RKO (cell line): ENCODE results near the gene CLDN24.

Experiments used
- DNase-seq: peaks from one replicate; pipeline ENCODE4 v3.0.0-alpha.2; 2016; ENCODE audit warnings: low spot score

CLDN24 gene

GRCh38 chr4:183321079-183321478, 1.1 kb downstream of the CLDN24 start:
- DNase-seq, result no peak

DNA sequence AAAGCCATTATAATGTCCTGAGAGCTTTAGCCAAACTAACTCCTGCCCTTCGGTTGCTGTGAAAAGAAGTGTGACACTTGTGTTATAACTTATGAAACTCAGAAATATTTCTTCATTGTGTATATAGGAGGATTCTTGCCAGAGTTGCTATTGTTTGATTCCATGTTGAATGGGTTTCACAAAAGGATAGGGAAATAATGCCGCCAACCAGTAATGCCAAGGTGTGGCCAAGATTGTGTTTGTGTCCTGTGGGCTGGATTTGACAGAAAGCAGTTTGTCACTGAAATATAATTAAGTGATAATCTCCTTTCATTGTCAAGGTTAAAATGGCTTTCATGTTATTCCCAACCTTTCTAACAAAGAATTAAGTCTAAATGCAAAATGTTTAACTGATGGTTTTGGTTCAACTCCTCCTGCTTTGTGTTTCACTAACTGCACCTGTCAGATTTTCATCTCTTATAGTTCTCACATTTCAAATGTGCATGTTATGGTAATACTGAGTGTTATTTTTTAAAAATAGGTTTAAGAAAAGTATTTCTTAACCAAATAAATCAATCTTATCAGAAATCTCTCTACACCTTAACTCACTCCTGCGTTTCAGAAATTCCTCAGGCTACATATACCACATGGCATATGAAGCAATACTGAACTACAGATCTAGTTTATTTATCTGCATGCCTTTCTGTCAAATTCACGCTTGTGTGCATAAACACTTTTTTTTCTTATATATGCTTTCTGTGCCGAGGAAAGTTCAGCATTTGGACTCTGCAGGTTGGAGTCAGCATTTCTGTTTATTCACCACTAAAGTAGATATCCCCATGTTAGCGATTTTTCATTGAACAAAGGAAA, 1.8 kb downstream of the CLDN24 start, which contains the start of gene CLDN22:
CLDN22 (minus strand) TSS at position 66 of the 849 bp plus-strand sequence; CDS start at position 8, 58 bp downstream.
- no peak for DNase-seq

GRCh38 chr4:183318656-183319055, 3.6 kb downstream of the CLDN24 start:
- DNase-seq, result no peak

GRCh38 chr4:183314806-183315205, 7.4 kb downstream of the CLDN24 start:
- no peak for DNase-seq

DNA sequence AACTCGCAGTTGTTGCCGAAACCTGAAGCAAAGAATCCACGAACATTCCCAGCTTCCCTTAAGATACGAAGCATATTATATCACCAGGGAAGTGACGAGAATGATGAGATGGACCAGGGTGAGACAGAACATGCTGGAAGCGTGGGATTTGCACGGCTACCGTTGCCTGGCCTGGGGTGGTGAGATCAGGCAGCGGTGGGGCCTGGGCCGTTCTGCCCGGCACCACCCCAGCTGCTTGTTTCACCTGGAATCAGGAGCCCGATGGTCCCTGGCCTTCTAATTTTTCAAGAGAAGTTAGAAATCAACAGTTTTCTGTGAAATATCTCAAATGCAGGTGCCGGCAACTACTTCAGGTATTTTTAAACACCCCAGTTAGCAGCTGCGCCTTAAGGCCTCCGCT, 7.9 kb downstream of the CLDN24 start:
- DNase-seq, result no peak

DNA sequence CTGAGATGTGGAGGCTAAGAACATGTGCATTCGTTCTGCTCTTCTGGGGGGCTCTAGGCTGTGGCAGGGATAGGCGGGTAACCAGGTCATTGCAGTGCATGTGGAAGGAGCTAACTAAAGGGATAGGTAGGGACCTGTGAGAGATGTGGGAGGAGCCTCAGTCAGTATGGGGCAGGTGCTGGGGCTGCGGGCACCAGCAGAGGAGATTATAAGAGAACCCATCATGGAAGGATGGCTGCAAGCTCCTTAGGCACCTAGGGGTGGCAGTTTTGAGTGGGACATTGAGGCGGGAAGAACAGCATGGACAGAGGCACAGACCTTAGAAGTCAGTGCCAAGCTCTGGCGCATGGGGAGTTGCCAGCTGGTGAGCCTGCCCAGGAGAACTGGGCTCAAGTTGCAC, 9.4 kb downstream of the CLDN24 start:
- no peak for DNase-seq

- DNase-seq, result no peak
Observed at GRCh38 chr4:183306811-183307210, 15.4 kb downstream of the CLDN24 start.

DNA sequence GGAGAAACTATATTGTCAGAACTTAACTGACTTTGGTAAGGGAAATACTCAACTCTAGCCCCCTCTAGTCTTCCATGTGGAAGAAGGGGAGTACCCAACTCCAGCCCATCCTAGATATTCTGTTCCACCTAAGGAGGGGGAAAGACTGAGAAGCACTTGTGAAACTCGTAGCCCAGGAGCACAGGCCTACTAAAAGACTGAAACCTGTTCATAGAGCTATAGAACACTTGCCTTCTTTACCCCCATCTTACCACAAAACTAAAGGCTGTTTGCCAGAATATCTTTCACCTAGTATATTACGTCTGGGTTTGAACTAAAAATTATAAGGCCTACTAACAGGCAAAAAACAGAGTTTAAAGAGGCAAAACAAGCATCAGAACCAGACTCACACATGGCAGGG, 17.7 kb downstream of the CLDN24 start:
- no peak for DNase-seq

- DNase-seq, result no peak
Observed at GRCh38 chr4:183304067-183304466, 18.2 kb downstream of the CLDN24 start.

GRCh38 chr4:183303301-183303700, 18.9 kb downstream of the CLDN24 start:
- no peak for DNase-seq

DNA sequence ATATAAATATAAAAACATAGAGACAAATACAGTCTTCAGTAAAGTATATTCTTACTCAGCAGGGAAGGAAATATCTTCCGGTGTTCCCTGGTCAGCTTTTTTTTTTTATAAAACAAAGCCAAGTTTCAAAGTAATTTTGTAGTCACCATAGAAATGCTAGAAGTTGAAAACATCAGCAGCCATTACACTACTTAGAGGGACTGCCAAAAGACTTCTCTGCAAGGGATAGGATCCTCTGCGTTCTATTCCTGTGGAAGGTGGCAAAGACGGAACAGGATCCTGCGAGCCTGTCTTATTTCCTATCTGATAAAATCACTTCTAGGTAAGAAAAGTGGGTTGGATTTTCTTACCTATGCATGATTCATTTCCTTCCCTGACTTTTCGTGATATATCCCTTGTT, 21.6 kb downstream of the CLDN24 start:
- DNase-seq, result no peak

GRCh38 chr4:183300070-183300469, 22.2 kb downstream of the CLDN24 start:
- DNase-seq, result no peak

- DNase-seq, result no peak
Observed at GRCh38 chr4:183299464-183299863, 22.8 kb downstream of the CLDN24 start.

- no peak for DNase-seq
Observed at GRCh38 chr4:183297675-183298074, 24.6 kb downstream of the CLDN24 start.

GRCh38 chr4:183295711-183296110, 26.5 kb downstream of the CLDN24 start:
- no peak for DNase-seq

GRCh38 chr4:183291070-183291469, 31.2 kb downstream of the CLDN24 start:
- DNase-seq, result no peak

DNA sequence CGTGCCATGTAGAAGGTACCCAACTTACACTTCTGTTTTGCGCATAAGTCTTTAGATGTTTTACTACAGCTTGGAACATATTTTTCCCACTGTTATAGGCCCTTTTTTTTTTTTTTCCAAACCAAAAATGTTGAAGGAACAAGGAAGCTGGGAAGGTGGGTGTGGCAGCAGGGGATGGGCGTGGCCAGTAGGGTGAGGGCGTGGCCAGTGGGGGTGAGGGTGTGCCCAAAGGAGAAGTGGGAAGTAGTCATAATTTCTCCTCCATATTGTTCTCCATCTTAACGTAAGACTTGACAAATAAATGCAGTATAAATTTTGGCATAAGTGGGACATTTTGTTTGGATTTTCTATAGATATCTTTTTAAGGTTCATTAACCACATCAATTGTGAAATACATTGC, 32.5 kb downstream of the CLDN24 start:
- peak; percentile 9 for DNase-seq

DNA sequence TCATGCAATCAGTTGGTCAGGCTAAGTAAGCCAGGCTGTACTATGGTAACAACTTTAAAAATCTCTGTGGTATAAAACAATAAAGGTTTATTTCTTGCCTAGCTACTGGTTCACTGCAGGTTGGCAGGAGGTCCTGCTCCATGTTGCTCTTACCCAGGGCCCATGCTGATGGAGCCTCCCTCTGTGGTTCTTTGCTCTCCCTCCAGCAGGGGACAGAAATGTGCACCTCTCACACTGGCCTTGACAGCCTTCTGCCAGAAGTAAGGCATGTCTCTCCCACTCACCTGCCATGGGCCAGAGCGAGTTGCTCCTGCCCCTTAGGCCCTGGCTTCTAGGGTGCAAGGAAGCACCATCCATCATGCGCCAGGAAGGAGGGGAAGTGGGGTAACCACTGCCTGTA, 33.3 kb downstream of the CLDN24 start:
- no peak for DNase-seq

DNA sequence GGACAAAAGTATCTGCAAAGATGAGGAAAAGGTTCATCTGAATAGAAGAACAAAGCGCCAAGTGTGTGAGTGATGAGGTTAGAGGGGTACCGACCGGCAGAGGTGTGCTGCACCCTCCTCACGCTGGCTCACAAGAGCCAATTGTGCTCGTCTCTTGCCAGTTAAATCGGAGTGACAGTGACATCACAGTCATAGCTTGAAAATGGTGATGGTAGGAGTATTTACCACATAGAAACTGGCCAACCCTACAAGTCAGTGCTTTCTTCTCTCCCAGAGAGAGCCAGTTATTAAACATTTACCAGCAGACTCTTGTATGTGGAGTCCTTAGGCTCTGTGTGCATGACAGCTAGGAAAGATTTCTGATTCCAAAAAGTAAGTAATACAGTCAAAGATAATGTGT, 34.5 kb downstream of the CLDN24 start:
- DNase-seq, result no peak

DNA sequence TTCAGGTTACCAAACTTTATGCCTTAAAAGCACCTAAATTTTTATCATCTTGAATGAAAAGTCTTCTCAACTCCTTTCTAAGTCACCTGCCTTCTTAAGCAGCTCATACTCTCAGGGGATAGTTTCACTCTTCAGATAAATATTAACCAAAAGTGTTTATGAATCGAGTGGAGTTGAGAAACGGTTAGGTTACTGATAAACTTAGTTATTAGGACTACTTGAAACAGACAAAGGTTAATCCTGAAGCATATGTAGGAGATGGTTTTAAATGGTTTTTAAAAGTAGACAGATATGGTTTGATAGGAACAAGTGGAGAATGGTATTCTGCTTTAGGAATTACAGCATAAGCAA, 34.9 kb downstream of the CLDN24 start:
- DNase-seq, result no peak

DNA sequence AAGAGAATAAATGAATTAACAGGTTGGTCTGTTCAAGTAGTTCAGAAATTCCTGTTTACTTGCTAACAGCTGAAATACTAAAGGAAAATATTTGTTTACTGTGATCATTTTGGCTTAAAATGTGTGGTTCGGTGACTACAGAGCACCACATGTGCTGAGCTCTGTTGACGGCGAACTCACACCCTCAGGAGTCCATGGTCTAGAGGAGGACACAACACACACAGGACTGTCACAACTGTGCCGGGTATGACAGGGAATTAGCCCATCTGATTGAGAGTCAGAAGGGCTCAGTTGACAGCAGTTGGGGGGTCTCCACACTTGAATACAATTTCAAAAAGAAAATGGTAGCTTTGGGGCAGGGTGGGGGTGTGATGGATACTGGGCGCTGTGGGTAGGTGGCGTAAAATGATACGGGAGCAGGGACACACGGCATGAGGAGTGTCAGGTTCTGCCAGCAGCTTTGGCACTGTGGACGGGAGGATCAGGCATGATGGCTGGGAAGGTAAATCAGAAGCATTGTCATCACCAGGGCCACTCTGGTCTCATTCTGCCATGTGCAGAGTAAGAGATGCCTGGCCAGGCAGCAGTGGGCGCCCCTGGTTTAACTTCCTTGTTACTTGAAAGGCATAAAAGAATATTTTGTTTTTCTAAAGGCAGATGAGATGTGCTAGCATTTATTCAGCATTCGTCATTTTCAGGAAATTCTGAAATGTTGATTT, 35.5 kb downstream of the CLDN24 start:
- DNase-seq, result no peak

- no peak for DNase-seq
Observed at GRCh38 chr4:183285886-183286285, 36.3 kb downstream of the CLDN24 start.

DNA sequence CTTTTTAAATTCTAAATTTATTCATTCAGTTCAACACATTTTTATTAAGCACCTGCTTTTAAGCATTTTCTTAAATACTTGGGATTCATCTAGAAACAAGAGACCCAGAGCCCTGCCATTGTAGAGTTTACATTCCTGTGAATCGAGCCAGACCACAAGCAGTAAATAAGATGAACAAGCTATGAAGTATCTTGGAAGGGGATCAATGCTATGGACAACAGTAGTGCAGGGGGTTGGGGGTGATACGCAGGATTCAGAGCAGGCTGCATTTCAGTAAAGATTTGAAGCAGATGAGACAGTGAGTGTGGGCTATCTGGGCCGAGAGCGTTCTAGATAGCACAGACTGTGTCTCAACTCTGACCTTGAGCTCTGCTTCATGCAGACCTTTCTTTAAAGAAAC, 37.3 kb downstream of the CLDN24 start:
- DNase-seq, result no peak
